K562 (cell line): ENCODE data around the gene HSD17B1. TPM values are rescaled to one million over a fixed set of nuclear protein-coding genes. Genes with fewer than 3 reads are reported as not detected.

Experiments
- CHD2 ChIP-seq: IDR thresholded peaks from 2 replicates; pipeline ENCODE4 v1.6.1; 2011; ENCODE audit warnings: low read depth, low read length
- HCFC1 ChIP-seq: IDR thresholded peaks from 2 replicates; pipeline ENCODE4 v1.6.1; 2012; ENCODE audit warnings: low read depth, low read length, improper control_type of control experiment
- HDAC1 ChIP-seq, 2 experiments: fragments of 450-650 bp; IDR thresholded peaks; 2 replicates each; pipeline ENCODE4 v1.6.1; 2016 to 2017; ENCODE audit warnings: inconsistent platforms in 1 of 2, mild to moderate bottlenecking in 1 of 2, moderate library complexity in 1 of 2
- MTA1 ChIP-seq: fragments of 450-650 bp; IDR thresholded peaks from 2 replicates; pipeline ENCODE4 v1.6.1; 2017; ENCODE audit warnings: borderline replicate concordance
- PHF8 ChIP-seq: fragments of 200-600 bp; sonication (generic); IDR thresholded peaks from 2 replicates; pipeline ENCODE4 v1.6.1; 2012; ENCODE audit warnings: mixed run types, mild to moderate bottlenecking, inconsistent platforms, low read length, moderate library complexity, borderline replicate concordance
- SMARCB1 ChIP-seq: IDR thresholded peaks from 2 replicates; pipeline ENCODE4 v1.6.1; 2011; ENCODE audit warnings: improper control_type of control experiment, low read depth; ENCODE audit not compliant: insufficient read length
- TEAD4 ChIP-seq, 2 experiments: sonication (generic) in 1 of 2; formaldehyde crosslinking in 1 of 2; IDR thresholded peaks; 2 replicates each; pipeline versions ENCODE4 v1.6.1 to v1.8.0; 2012 to 2022; ENCODE audit warnings: borderline replicate concordance in 1 of 2, inconsistent platforms in 1 of 2, low read length in 1 of 2, mild to moderate bottlenecking in 1 of 2, missing genetic modification reagents in 1 of 2
- TRIM28 ChIP-seq: fragments of 450-650 bp; IDR thresholded peaks from 2 replicates; pipeline ENCODE4 v1.6.1; 2017
- WHSC1 ChIP-seq: IDR thresholded peaks from one replicate; pipeline ENCODE4 v1.6.1; 2012; ENCODE audit warnings: low read length, control low read depth, inconsistent platforms
- ZBTB11 ChIP-seq, 3 experiments: fragments of 200-800 bp in 1 of 3; fragments of 250-450 bp in 1 of 3; fragments of 450-650 bp in 1 of 3; sonication (Bioruptor Pico) in 1 of 3; sonication (Bioruptor generic) in 1 of 3; formaldehyde crosslinking in 1 of 3; IDR thresholded peaks; 2 replicates each; pipeline versions ENCODE4 v1.6.1 to v1.8.0; 2016 to 2022; ENCODE audit warnings: mild to moderate bottlenecking in 2 of 3, missing genetic modification characterization in 2 of 3, missing compliant biosample characterization in 1 of 3, moderate library complexity in 1 of 3
- ZNF274 ChIP-seq: IDR thresholded peaks from 2 replicates; pipeline ENCODE4 v1.6.1; 2011; ENCODE audit warnings: low read depth, mild to moderate bottlenecking, low read length, moderate library complexity, borderline replicate concordance
- ZNF445 ChIP-seq: fragments of 250-450 bp; sonication (Bioruptor Pico); IDR thresholded peaks from 2 replicates; pipeline ENCODE4 v1.4.0; 2020; ENCODE audit warnings: low read depth, mild to moderate bottlenecking, moderate library complexity
- ZNF449 ChIP-seq: fragments of 250-450 bp; sonication (Bioruptor Pico); IDR thresholded peaks from 2 replicates; pipeline ENCODE4 v1.8.0; 2022; ENCODE audit warnings: moderate library complexity, mild to moderate bottlenecking, inconsistent platforms
- polyA plus RNA-seq, 8 experiments: library from polyadenylated mRNA; depleted of rRNA in 4 of 8; stranded (reverse) in 5 of 8; unstranded in 3 of 8; fragments of >200 nt; fragmentation: Nextera tagmentation in 2 of 8; fragmentation: Illumina TruSeq in 1 of 8; extraction: Ambion mirVana in 2 of 8; extraction: Trizol in 1 of 8; gene quantifications; 2 replicates each; pipeline versions ENCODE4 v1.2.1 to v1.2.3, GENCODE V29; 2011 to 2014; ENCODE audit warnings: inconsistent platforms in 1 of 8, missing spikeins in 1 of 8
- total RNA-seq, 7 experiments: library from RNA; depleted of rRNA in 6 of 7; stranded (reverse); fragments of >200 nt in 6 of 7; fragmentation: Illumina TruSeq in 2 of 7; extraction: Trizol in 2 of 7; gene quantifications; 2 replicates each; pipeline versions ENCODE4 v1.2.1 to v1.2.3, GENCODE V29; 2011 to 2021; ENCODE audit warnings: low replicate concordance in 1 of 7
- TF ChIP-seq, protein P1 (sequence below): fragments of 150-350 bp; conservative IDR thresholded peaks from 2 replicates; pipeline ENCODE4 v1.6.1; 2014; ENCODE audit warnings: low read length
- TF ChIP-seq, protein P2 (sequence below): fragments of 250-450 bp; sonication (Bioruptor Pico); IDR thresholded peaks from 2 replicates; pipeline ENCODE4 v1.6.1; 2021; ENCODE audit warnings: mild to moderate bottlenecking
- TF ChIP-seq, protein P3 (sequence below), 2 experiments: fragments of 200-800 bp in 1 of 2; sonication (Bioruptor generic) in 1 of 2; sonication (generic) in 1 of 2; formaldehyde crosslinking in 1 of 2; IDR thresholded peaks in 1 of 2; conservative IDR thresholded peaks in 1 of 2; 2 replicates each; pipeline versions ENCODE4 v1.5.0 to v1.6.1; 2016 to 2020; ENCODE audit warnings: missing compliant biosample characterization in 1 of 2, missing genetic modification characterization in 1 of 2, missing genetic modification reagents in 1 of 2

Gene HSD17B1
- total and polyA plus RNA-seq, 9 of the 15 experiments (the other 6 are each of a cell fraction or from before 2014, with no cell fraction given): 0.55 to 21.1 (median 3.6) TPM

DNA sequence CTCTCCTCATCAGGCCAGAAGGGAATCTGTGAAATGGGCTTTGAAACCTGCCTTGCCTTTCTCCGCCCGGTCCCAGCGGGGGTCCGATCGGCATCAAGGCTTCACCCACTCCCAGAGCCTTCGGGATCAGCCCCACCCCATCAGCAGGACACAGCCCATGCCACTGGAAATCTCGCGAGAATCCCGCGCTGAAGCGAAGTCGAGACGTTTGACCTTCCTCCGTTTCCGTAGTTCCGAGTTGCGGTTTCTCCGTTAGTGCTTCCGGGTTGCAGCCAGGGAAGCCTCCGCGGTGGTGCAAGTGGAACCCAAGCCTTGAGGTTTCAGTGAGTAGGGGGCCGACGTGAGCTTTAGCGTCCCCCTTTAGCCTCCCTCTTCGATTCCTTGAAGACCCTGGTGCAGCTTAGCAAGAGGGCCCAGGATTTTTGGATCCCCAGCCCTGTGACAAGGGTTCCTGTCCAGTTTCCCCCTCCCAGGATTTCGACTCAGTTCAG lies 9.2 kb downstream of the HSD17B1 start, which contains the start of gene COASY (continued):
- TF ChIP-seq, protein P1, sequence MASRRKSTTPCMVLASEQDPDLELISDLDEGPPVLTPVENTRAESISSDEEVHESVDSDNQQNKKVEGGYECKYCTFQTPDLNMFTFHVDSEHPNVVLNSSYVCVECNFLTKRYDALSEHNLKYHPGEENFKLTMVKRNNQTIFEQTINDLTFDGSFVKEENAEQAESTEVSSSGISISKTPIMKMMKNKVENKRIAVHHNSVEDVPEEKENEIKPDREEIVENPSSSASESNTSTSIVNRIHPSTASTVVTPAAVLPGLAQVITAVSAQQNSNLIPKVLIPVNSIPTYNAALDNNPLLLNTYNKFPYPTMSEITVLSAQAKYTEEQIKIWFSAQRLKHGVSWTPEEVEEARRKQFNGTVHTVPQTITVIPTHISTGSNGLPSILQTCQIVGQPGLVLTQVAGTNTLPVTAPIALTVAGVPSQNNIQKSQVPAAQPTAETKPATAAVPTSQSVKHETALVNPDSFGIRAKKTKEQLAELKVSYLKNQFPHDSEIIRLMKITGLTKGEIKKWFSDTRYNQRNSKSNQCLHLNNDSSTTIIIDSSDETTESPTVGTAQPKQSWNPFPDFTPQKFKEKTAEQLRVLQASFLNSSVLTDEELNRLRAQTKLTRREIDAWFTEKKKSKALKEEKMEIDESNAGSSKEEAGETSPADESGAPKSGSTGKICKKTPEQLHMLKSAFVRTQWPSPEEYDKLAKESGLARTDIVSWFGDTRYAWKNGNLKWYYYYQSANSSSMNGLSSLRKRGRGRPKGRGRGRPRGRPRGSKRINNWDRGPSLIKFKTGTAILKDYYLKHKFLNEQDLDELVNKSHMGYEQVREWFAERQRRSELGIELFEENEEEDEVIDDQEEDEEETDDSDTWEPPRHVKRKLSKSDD: peak; percentile 88
- peak; percentile 100 for TF ChIP-seq CHD2
- peak; percentile 79 for TF ChIP-seq HCFC1
- 0 out of 2 replicates have a peak, but pooled peaks have one; percentile 2 for TF ChIP-seq TRIM28
- peak in 2 of 3 experiments; percentile 35 to 87; a peak in 2 of 6 replicates for TF ChIP-seq ZBTB11 (CRISPR knock-in tag; IDR thresholded peaks at IDR 0.05)
- no peak for TF ChIP-seq WHSC1
- TF ChIP-seq, protein P2, sequence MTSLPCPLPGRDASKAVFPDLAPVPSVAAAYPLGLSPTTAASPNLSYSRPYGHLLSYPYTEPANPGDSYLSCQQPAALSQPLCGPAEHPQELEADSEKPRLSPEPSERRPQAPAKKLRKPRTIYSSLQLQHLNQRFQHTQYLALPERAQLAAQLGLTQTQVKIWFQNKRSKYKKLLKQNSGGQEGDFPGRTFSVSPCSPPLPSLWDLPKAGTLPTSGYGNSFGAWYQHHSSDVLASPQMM (CRISPR knock-in tag): no peak
- TF ChIP-seq MTA1: no peak; the same call in 1 of the 2 replicates
- peak; percentile 57; the same call in 1 of the 2 replicates for TF ChIP-seq PHF8
- TF ChIP-seq ZNF445: no peak
- TF ChIP-seq ZNF274: no peak
- no peak; a peak in 1 of 4 replicates for TF ChIP-seq HDAC1 (IDR thresholded peaks at IDR 0.05)
- no peak; the same call in 1 of the 2 replicates for TF ChIP-seq TEAD4 (IDR thresholded peaks at IDR 0.05; ENCODE audit: low read length)
- no peak for TF ChIP-seq TEAD4 (CRISPR knock-in tag; IDR thresholded peaks at IDR 0.05; ENCODE audit: borderline replicate concordance)
- TF ChIP-seq, protein P3, sequence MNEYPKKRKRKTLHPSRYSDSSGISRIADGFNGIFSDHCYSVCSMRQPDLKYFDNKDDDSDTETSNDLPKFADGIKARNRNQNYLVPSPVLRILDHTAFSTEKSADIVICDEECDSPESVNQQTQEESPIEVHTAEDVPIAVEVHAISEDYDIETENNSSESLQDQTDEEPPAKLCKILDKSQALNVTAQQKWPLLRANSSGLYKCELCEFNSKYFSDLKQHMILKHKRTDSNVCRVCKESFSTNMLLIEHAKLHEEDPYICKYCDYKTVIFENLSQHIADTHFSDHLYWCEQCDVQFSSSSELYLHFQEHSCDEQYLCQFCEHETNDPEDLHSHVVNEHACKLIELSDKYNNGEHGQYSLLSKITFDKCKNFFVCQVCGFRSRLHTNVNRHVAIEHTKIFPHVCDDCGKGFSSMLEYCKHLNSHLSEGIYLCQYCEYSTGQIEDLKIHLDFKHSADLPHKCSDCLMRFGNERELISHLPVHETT (CRISPR knock-in tag; conservative IDR thresholded peaks at IDR 0.05 in 1 of 2, IDR thresholded peaks at IDR 0.05 in 1 of 2): peak in 1 of 2 experiments; percentile 78; a peak in 2 of 4 replicates
- no peak for TF ChIP-seq SMARCB1
- no peak for TF ChIP-seq ZNF449 (CRISPR knock-in tag)
